CD14-positive monocyte (primary cell): ENCODE results near the gene RASSF7. TPM values are rescaled to one million over a fixed set of nuclear protein-coding genes. Genes with fewer than 3 reads are reported as not detected.
A peak's percentile ranks its signal among the peaks of the same experiment; 100 is the strongest.

Experiments
- DNase-seq, 3 donors: peaks; one replicate each; pipeline ENCODE4 v3.0.0-alpha.2; 2011 to 2022
- H2AFZ ChIP-seq: 2 replicates; pipeline ENCODE4 v1.6.0; 2012; ENCODE audit warnings: mild to moderate bottlenecking, low read depth, low read length, inconsistent platforms; ENCODE audit not compliant: insufficient read depth, poor library complexity, severe bottlenecking
- H3K27ac ChIP-seq, 2 donors: 1 replicate in 1 of 2; 2 replicates in 1 of 2; pipeline ENCODE4 v1.5.1; 2012 to 2013; ENCODE audit warnings: low read length in 2 of 2, control low read depth in 1 of 2, inconsistent platforms in 1 of 2, low read depth in 1 of 2, mild to moderate bottlenecking in 1 of 2
- H3K27me3 ChIP-seq, 2 donors: one replicate each; pipeline versions ENCODE4 v1.6.0 to v1.6.1; 2011 to 2013; ENCODE audit warnings: low read length in 2 of 2; ENCODE audit not compliant: control insufficient read depth in 2 of 2, insufficient read depth in 2 of 2
- H3K36me3 ChIP-seq, 2 donors: replicated peaks in 1 of 2; 1 replicate in 1 of 2; 2 replicates in 1 of 2; pipeline versions ENCODE4 v1.5.1 to v1.6.1; 2012 to 2013; ENCODE audit warnings: low read length in 2 of 2, control low read depth in 1 of 2, inconsistent platforms in 1 of 2, mild to moderate bottlenecking in 1 of 2; ENCODE audit not compliant: insufficient read depth in 2 of 2, control insufficient read depth in 1 of 2
- H3K4me1 ChIP-seq, 2 donors: 1 replicate in 1 of 2; 2 replicates in 1 of 2; pipeline versions ENCODE4 v1.5.1 to v1.6.1; 2012 to 2013; ENCODE audit warnings: low read length in 2 of 2, control low read depth in 1 of 2, inconsistent platforms in 1 of 2, mild to moderate bottlenecking in 1 of 2, moderate library complexity in 1 of 2; ENCODE audit not compliant: insufficient read depth in 2 of 2, control insufficient read depth in 1 of 2
- H3K4me2 ChIP-seq: replicated peaks from 2 replicates; pipeline ENCODE3; 2012; ENCODE audit warnings: low read length, moderate library complexity, mild to moderate bottlenecking; ENCODE audit not compliant: poor library complexity, severe bottlenecking; ENCODE audit errors: extremely low read depth
- H3K4me3 ChIP-seq, 3 experiments: fragments of 200-600 bp in 1 of 3; sonication (generic) in 1 of 3; replicated peaks in 1 of 3; 1 replicate in 2 of 3; 2 replicates in 1 of 3; pipeline ENCODE4 v1.5.1; 2011 to 2013; ENCODE audit warnings: low read length in 3 of 3, mild to moderate bottlenecking in 3 of 3, control low read depth in 2 of 3, low read depth in 2 of 3, inconsistent platforms in 1 of 3, moderate library complexity in 1 of 3
- H3K79me2 ChIP-seq: 2 replicates; pipeline ENCODE4 v1.6.0; 2012; ENCODE audit warnings: mild to moderate bottlenecking, control low read depth, inconsistent platforms, low read length, moderate library complexity; ENCODE audit not compliant: insufficient read depth
- H3K9ac ChIP-seq: 2 replicates; pipeline ENCODE4 v1.6.0; 2017; ENCODE audit warnings: low read length, mild to moderate bottlenecking; ENCODE audit not compliant: insufficient read depth, poor library complexity, severe bottlenecking
- H3K9me3 ChIP-seq, 2 donors: replicated peaks in 1 of 2; 1 replicate in 1 of 2; 2 replicates in 1 of 2; pipeline versions ENCODE4 v1.5.1 to v1.6.1; 2012 to 2013; ENCODE audit warnings: low read length in 2 of 2, control low read depth in 1 of 2; ENCODE audit not compliant: control insufficient read depth in 1 of 2, insufficient read depth in 1 of 2
- H4K20me1 ChIP-seq: 2 replicates; pipeline ENCODE4 v1.6.0; 2012; ENCODE audit warnings: mild to moderate bottlenecking, low read length, control low read depth, moderate library complexity; ENCODE audit not compliant: insufficient read depth
- H3K27ac Mint-ChIP-seq, 7 donors: one replicate each; pipeline ENCODE4 v1.8.0; 2020; ENCODE audit warnings: mild to moderate bottlenecking in 7 of 7, mixed read lengths in 7 of 7, moderate library complexity in 6 of 7, inconsistent platforms in 2 of 7
- H3K27me3 Mint-ChIP-seq, 3 donors: one replicate each; pipeline ENCODE4 v1.8.0; 2021 to 2022; ENCODE audit warnings: low read depth in 3 of 3, mild to moderate bottlenecking in 3 of 3, mixed read lengths in 3 of 3, moderate library complexity in 3 of 3, inconsistent platforms in 1 of 3
- H3K36me3 Mint-ChIP-seq, 2 donors: one replicate each; pipeline ENCODE4 v1.8.0; 2020; ENCODE audit warnings: mixed read lengths in 2 of 2, inconsistent platforms in 1 of 2, mild to moderate bottlenecking in 1 of 2
- H3K4me1 Mint-ChIP-seq: one replicate; pipeline ENCODE4 v1.8.0; 2020; ENCODE audit warnings: mild to moderate bottlenecking, mixed read lengths
- H3K4me3 Mint-ChIP-seq, 2 donors: one replicate each; pipeline ENCODE4 v1.8.0; 2020; ENCODE audit warnings: mild to moderate bottlenecking in 2 of 2, mixed read lengths in 2 of 2, moderate library complexity in 1 of 2
- H3K9me3 Mint-ChIP-seq, 7 donors: one replicate each; pipeline ENCODE4 v1.8.0; 2020 to 2022; ENCODE audit warnings: mixed read lengths in 7 of 7, mild to moderate bottlenecking in 6 of 7, moderate library complexity in 6 of 7, inconsistent platforms in 2 of 7
- CTCF ChIP-seq: fragments of 200-600 bp; IDR thresholded peaks from one replicate; pipeline ENCODE4 v1.8.0; 2022; ENCODE audit warnings: antibody characterized with exemption, mild to moderate bottlenecking
- WGBS: methylation state at CpG from one replicate; pipeline ENCODE4 v1.1.5; 2013; ENCODE audit warnings: missing lambda C conversion rate; ENCODE audit not compliant: insufficient coverage; 5-methylcytosine and 5-hydroxymethylcytosine counted together
- intact Hi-C, 2 donors: fragments of 100-400 bp; cut with micrococcal nuclease; formaldehyde crosslinking; loops; one replicate each; pipeline versions ENCODE4 v1.15.0 to v1.15.1; 2023
- polyA plus RNA-seq, 3 donors: library from polyadenylated mRNA; depleted of rRNA in 1 of 3; unstranded in 2 of 3; stranded (reverse) in 1 of 3; fragments of 300-500 nt in 2 of 3; fragments of >200 nt in 1 of 3; fragmentation: Illumina TruSeq in 2 of 3; gene quantifications; 1 replicate in 2 of 3; 2 replicates in 1 of 3; pipeline ENCODE4 v1.2.3, GENCODE V29; 2012 to 2021
- small RNA-seq: library from RNA; depleted of rRNA; stranded (forward); fragments of <200 nt; gene quantifications from one replicate; pipeline ENCODE3, GENCODE V24; 2012; ENCODE audit warnings: low read depth; ENCODE audit not compliant: insufficient read length

Gene RASSF7
- polyA plus RNA-seq, 3 donors = 10.0 to 26.5 (median 12.4) TPM

DNA sequence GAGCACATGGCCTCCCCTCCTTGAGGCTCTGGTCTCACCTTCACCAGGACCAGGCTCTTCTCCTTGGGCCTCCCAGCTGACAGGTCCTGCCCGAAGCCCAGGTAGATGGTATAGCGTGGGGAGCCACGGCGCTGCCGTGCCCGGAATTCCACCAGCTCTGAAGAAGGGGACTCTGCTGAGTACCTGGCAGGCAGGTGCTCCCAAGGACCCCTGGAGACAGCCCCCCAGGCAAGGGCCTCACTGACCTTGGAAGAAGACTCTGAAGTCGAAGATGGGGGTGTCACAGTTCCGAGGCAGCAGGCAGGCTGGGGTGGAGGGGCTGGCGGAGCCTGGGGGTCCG lies 52.2 kb downstream of the RASSF7 start:
- Mint-ChIP-seq H3K4me1 (peaks cover 26% of the 10 kb centered on the region), H3K27me3 (peaks cover 0 to 1% (median 0%) of the 10 kb centered on the region in 3 donors), H3K36me3 (peaks cover 38 to 57% of the 10 kb centered on the region in 2 donors), H3K27ac (peak overlapping the region in 6 of 7 donors; percentile 82 to 94 (median 88)), H3K9me3 (no peaks in the 10 kb centered on the region), H3K4me3 (no peak overlapping the region)
- no peak overlapping the region for H3K9ac ChIP-seq
- peak overlapping the region; percentile 41 to 64 for H3K27ac ChIP-seq
- 94% methylated on average over 8 of the region's 10 CpGs for WGBS
- TF ChIP-seq CTCF = no peak
- no peaks in the 10 kb centered on the region for H3K9me3 ChIP-seq
- H3K4me2 ChIP-seq = no peak overlapping the region
- peaks cover 55% of the 10 kb centered on the region for H4K20me1 ChIP-seq
- DNase-seq = no peak
- peaks cover 38 to 40% of the 10 kb centered on the region in 2 donors for H3K4me1 ChIP-seq
- no peak overlapping the region for H2AFZ ChIP-seq
- peaks cover 25% of the 10 kb centered on the region for H3K79me2 ChIP-seq
- H3K36me3 ChIP-seq = peaks cover 61 to 67% of the 10 kb centered on the region in 2 donors
- no peaks in the 10 kb centered on the region for H3K27me3 ChIP-seq
- H3K4me3 ChIP-seq = no peak overlapping the region
- intact Hi-C loops = loop anchor here (5.0 kb wide), 1 partner anchor 36 kb away; the partner anchor contains the start of gene PHRF1 (in 2 of the 2)

DNA sequence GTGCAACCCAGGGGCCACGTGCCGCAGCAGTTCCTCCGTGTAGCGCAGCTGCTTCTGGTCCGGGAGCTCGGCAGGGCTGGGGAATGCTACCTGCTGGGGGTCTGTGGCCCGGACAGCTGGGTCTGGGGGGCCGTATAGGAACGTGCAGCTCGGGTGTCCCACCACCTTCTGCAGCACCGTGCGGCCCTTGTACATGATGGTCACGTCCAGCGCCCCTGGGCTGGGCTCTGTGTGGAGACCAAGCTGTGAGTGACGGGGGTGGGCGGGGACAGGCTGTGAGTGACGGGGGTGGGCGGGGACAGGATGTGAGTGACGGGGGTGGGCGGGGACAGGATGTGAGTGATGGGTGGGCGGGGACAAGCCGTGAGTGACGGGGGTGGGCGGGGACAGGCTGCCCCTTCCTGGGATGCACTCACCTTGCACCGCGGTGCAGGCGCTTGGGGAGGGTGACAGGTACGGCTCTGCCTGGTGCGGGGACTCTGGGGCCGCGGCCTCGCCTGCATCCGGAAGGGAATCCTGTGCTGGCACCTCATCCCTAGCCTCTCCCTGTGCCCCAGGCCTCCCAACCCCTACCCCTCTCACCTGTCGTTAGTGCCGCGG lies 52.7 kb downstream of the RASSF7 start:
- H3K79me2 ChIP-seq = peaks cover 25% of the 10 kb centered on the region
- H4K20me1 ChIP-seq = peaks cover 55% of the 10 kb centered on the region
- intact Hi-C loops = loop anchor here (5.0 kb wide), 1 partner anchor 36 kb away; the partner anchor contains the start of gene PHRF1 (in 2 of the 2)
- peaks cover 57 to 62% of the 10 kb centered on the region in 2 donors for H3K36me3 ChIP-seq
- H3K9me3 ChIP-seq = no peaks in the 10 kb centered on the region
- peaks cover 38 to 40% of the 10 kb centered on the region in 2 donors for H3K4me1 ChIP-seq
- peak overlapping the region; percentile 85 for H3K4me2 ChIP-seq
- H3K27me3 ChIP-seq = no peaks in the 10 kb centered on the region
- peak; percentile 35 to 77 (median 59) for DNase-seq
- H2AFZ ChIP-seq = no peak overlapping the region
- Mint-ChIP-seq H3K27ac (peak overlapping the region; percentile 53 to 94 (median 91)), H3K4me1 (peaks cover 26% of the 10 kb centered on the region), H3K9me3 (no peaks in the 10 kb centered on the region), H3K36me3 (peaks cover 34 to 56% of the 10 kb centered on the region in 2 donors), H3K4me3 (peak overlapping the region in 1 of 2 donors; percentile 46), H3K27me3 (peaks cover 0 to 1% (median 0%) of the 10 kb centered on the region in 3 donors)
- H3K4me3 ChIP-seq = peak overlapping the region in 1 of 3 experiments; percentile 90
- 82% methylated on average over 11 of the region's 36 CpGs for WGBS
- TF ChIP-seq CTCF = no peak
- H3K9ac ChIP-seq = no peak overlapping the region
- H3K27ac ChIP-seq = peak overlapping the region; percentile 59 to 93

Small RNA genes lying within 50 kb of the gene (small RNA-seq; reads per million reads assigned to genes)
- gene MIR210 = 2.6 reads per million, percentile 13 among the genes with 10 or more reads in this experiment

Other genes starting within 250 kb of the RASSF7 start
- gene IFITM1, start 246.9 kb upstream of the RASSF7 start, polyA plus RNA-seq = 10 to 100 TPM; 26.0 to 49.5 (median 36.3) TPM
- 100 to 1,000 TPM; 353 to 637 (median 445) TPM for gene IFITM3, start 240.1 kb upstream of the RASSF7 start, polyA plus RNA-seq
- gene B4GALNT4, start 191.5 kb upstream of the RASSF7 start, polyA plus RNA-seq = not detected
- not detected for gene PKP3, start 166.8 kb upstream of the RASSF7 start, polyA plus RNA-seq
- 100 to 1,000 TPM in 1 of 3 donors, 10 to 100 TPM in 2; 62.8 to 125 (median 75.4) TPM for gene SIGIRR, start 146.0 kb upstream of the RASSF7 start, polyA plus RNA-seq
- under 1 TPM in 2 of 3 donors, not detected in 1; 0.18 to 0.24 TPM for gene ANO9, start 119.0 kb upstream of the RASSF7 start, polyA plus RNA-seq
- gene PTDSS2, start 110.7 kb upstream of the RASSF7 start, polyA plus RNA-seq = 10 to 100 TPM in 2 of 3 donors, 1 to 10 TPM in 1; 9.3 to 18.3 (median 12.4) TPM
- gene RNH1, start 53.7 kb upstream of the RASSF7 start, polyA plus RNA-seq = 100 to 1,000 TPM; 381 to 445 (median 443) TPM
- gene HRAS, start 25.4 kb upstream of the RASSF7 start, polyA plus RNA-seq = 10 to 100 TPM; 10.1 to 32.9 (median 10.3) TPM
- under 1 TPM in 2 of 3 donors, not detected in 1; 0.09 to 0.68 TPM for gene LRRC56, start 23.4 kb upstream of the RASSF7 start, polyA plus RNA-seq
- 10 to 100 TPM in 1 of 3 donors, 1 to 10 TPM in 1, under 1 TPM in 1; 0.67 to 10.6 (median 1.2) TPM for gene LMNTD2, start 232 bp upstream of the RASSF7 start, polyA plus RNA-seq
- gene PHRF1, start 15.5 kb downstream of the RASSF7 start, polyA plus RNA-seq = 10 to 100 TPM in 1 of 3 donors, 1 to 10 TPM in 2; 1.3 to 11.1 (median 3.3) TPM
- 100 to 1,000 TPM in 1 of 3 donors, 10 to 100 TPM in 2; 38.6 to 125 (median 42.9) TPM for gene IRF7, start 55.0 kb downstream of the RASSF7 start, polyA plus RNA-seq
- under 1 TPM; 0.18 to 0.43 (median 0.18) TPM for gene CDHR5, start 64.0 kb downstream of the RASSF7 start, polyA plus RNA-seq
- not detected for gene SCT, start 66.2 kb downstream of the RASSF7 start, polyA plus RNA-seq
- under 1 TPM in 1 of 3 donors, not detected in 2; 0.13 TPM for gene DRD4, start 76.3 kb downstream of the RASSF7 start, polyA plus RNA-seq
- gene DEAF1, start 134.3 kb downstream of the RASSF7 start, polyA plus RNA-seq = 10 to 100 TPM; 18.0 to 22.3 (median 22.2) TPM
- 10 to 100 TPM; 31.6 to 69.4 (median 37.3) TPM for gene TMEM80, start 134.8 kb downstream of the RASSF7 start, polyA plus RNA-seq
- under 1 TPM in 1 of 3 donors, not detected in 2; 0.55 TPM for gene EPS8L2, start 145.3 kb downstream of the RASSF7 start, polyA plus RNA-seq
- gene TALDO1, start 186.5 kb downstream of the RASSF7 start, polyA plus RNA-seq = 1,000 to 10,000 TPM in 2 of 3 donors, 100 to 1,000 TPM in 1; 502 to 1,249 (median 1,224) TPM
- gene GATD1, start 216.5 kb downstream of the RASSF7 start, polyA plus RNA-seq = 10 to 100 TPM in 1 of 3 donors, 1 to 10 TPM in 2; 4.5 to 45.6 (median 4.6) TPM
- gene CEND1, start 229.1 kb downstream of the RASSF7 start, polyA plus RNA-seq = not detected
- gene SLC25A22, start 237.3 kb downstream of the RASSF7 start, polyA plus RNA-seq = 10 to 100 TPM in 1 of 3 donors, 1 to 10 TPM in 2; 4.4 to 20.9 (median 5.6) TPM
- 10 to 100 TPM in 1 of 3 donors, 1 to 10 TPM in 2; 1.6 to 25.2 (median 2.6) TPM for gene PIDD1, start 244.3 kb downstream of the RASSF7 start, polyA plus RNA-seq
- 1,000 to 10,000 TPM in 1 of 3 donors, 100 to 1,000 TPM in 2; 879 to 1,191 (median 990) TPM for gene RPLP2, start 249.0 kb downstream of the RASSF7 start, polyA plus RNA-seq